Lung (tissue), 12 donors: ENCODE results near the gene TSPAN18. TPM values are rescaled to one million over a fixed set of nuclear protein-coding genes. Genes with fewer than 3 reads are reported as not detected.

Experiments
- ATAC-seq: fragments of 200-7000 bp; cut with Tn5 transposase; one replicate; pipeline ENCODE4 v1.9.1; 2020; ENCODE audit warnings: moderate number of reproducible peaks; ENCODE audit not compliant: insufficient read depth, low FRiP score
- DNase-seq, 3 donors: peaks; one replicate each; pipeline ENCODE4 v3.0.0-alpha.2; 2013 to 2017
- H3K27ac ChIP-seq, 2 donors: one replicate each; pipeline ENCODE4 v1.5.1; 2013; ENCODE audit warnings: mild to moderate bottlenecking in 2 of 2, moderate library complexity in 2 of 2, control low read depth in 1 of 2, inconsistent platforms in 1 of 2, low read depth in 1 of 2, low read length in 1 of 2
- H3K27me3 ChIP-seq, 3 donors: one replicate each; pipeline ENCODE4 v1.5.1; 2013; ENCODE audit warnings: low read length in 2 of 3; ENCODE audit not compliant: control insufficient read depth in 3 of 3, insufficient read depth in 3 of 3
- H3K36me3 ChIP-seq, 4 donors: one replicate each; pipeline ENCODE4 v1.5.1; 2013; ENCODE audit warnings: low read length in 4 of 4, mild to moderate bottlenecking in 1 of 4, moderate library complexity in 1 of 4; ENCODE audit not compliant: control insufficient read depth in 4 of 4, insufficient read depth in 4 of 4
- H3K4me1 ChIP-seq, 5 donors: one replicate each; pipeline ENCODE4 v1.5.1; 2013; ENCODE audit warnings: low read length in 5 of 5, mild to moderate bottlenecking in 2 of 5, moderate library complexity in 1 of 5; ENCODE audit not compliant: control insufficient read depth in 5 of 5, insufficient read depth in 5 of 5
- H3K4me3 ChIP-seq: one replicate; pipeline ENCODE4 v1.5.1; 2013; ENCODE audit warnings: mild to moderate bottlenecking, control low read depth, moderate library complexity
- H3K9ac ChIP-seq, 2 donors: one replicate each; pipeline ENCODE4 v1.5.1; 2013; ENCODE audit warnings: low read length in 2 of 2, control low read depth in 1 of 2; ENCODE audit not compliant: insufficient read depth in 1 of 2
- H3K9me3 ChIP-seq, 4 donors: one replicate each; pipeline ENCODE4 v1.5.1; 2013; ENCODE audit warnings: low read length in 3 of 4, mild to moderate bottlenecking in 1 of 4, moderate library complexity in 1 of 4; ENCODE audit not compliant: control insufficient read depth in 4 of 4, insufficient read depth in 3 of 4
- WGBS, 2 donors: extraction: QIAGEN DNeasy Blood & Tissue Kit; methylation state at CpG; one replicate each; pipeline ENCODE4 v1.1.7; 2013; 5-methylcytosine and 5-hydroxymethylcytosine counted together
- polyA plus RNA-seq, 2 donors: library from polyadenylated mRNA; stranded (reverse); fragments of 200-250 nt; gene quantifications; one replicate each; pipeline ENCODE4 v1.2.1, GENCODE V29; 2013
- total RNA-seq, 2 donors: library from RNA; depleted of rRNA in 1 of 2; stranded (reverse); fragments of >200 nt in 1 of 2; gene quantifications; one replicate each; pipeline ENCODE4 v1.2.1, GENCODE V29; 2014 to 2021
- TF ChIP-seq, protein P1 (sequence below): IDR thresholded peaks from 2 replicates; pipeline ENCODE4 v1.5.1; 2012; ENCODE audit warnings: mild to moderate bottlenecking; ENCODE audit errors: control extremely low read depth, extremely low read depth
- donor health status: control.
- donor health status: control.
- donor health status: Bipolar disorder and iron deficiency.
- donor health status: healthy.
- donor health status: DM: yes; HTN: yes; CAD: no.

TSPAN18 gene
- total and polyA plus RNA-seq, 4 donors: 8.3 to 40.7 (median 21.4) TPM

DNA sequence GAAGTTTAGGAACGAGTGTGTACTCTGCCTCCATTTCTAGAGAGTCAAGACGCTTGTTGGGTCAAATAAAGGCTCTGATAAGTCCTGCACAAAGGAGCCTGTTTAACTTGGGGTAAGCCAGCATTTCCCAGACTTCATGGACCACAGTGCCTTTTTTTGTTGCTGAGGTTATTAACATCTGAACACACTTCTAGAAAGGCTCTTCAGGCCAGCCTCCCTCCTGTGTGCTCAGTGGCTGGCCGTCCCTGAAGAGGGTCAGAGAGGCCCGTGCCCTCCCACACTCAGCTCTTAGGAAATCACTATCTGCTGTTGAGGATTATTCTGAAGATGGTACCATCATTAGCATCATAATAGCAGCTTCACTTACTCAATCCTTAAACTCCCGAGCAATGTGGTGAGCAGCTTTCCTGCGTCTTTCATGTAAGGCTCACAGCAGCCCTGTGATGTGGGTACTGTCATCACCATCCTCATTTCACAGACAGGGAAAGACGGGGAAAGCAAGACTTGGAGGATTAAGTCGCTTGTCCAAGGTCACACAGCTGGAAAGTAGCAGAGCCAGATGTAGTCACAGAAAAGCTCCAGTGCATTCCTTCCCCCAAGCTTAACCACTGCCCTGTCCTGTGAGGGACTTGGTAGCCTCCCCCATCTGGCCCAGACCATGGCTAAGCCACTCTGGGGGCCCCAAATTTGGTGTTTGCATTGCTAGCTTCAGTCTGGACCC lies 71.3 kb downstream of the TSPAN18 start:
- Histone ChIP-seq H3K27me3 (no peaks in the 10 kb centered on the region), H3K36me3 (no peaks in the 10 kb centered on the region), H3K4me1 (peaks cover 0 to 28% (median 6%) of the 10 kb centered on the region in 5 donors), H3K9me3 (no peaks in the 10 kb centered on the region), H3K9ac (peak overlapping the region in 1 of 2 donors; percentile 17), H3K27ac (no peak overlapping the region), H3K4me3 (no peak overlapping the region)
- ATAC-seq: no peak
- WGBS, 2 donors: 74 to 81% methylated on average over 8 of the region's 8 CpGs
- TF ChIP-seq, protein P1, sequence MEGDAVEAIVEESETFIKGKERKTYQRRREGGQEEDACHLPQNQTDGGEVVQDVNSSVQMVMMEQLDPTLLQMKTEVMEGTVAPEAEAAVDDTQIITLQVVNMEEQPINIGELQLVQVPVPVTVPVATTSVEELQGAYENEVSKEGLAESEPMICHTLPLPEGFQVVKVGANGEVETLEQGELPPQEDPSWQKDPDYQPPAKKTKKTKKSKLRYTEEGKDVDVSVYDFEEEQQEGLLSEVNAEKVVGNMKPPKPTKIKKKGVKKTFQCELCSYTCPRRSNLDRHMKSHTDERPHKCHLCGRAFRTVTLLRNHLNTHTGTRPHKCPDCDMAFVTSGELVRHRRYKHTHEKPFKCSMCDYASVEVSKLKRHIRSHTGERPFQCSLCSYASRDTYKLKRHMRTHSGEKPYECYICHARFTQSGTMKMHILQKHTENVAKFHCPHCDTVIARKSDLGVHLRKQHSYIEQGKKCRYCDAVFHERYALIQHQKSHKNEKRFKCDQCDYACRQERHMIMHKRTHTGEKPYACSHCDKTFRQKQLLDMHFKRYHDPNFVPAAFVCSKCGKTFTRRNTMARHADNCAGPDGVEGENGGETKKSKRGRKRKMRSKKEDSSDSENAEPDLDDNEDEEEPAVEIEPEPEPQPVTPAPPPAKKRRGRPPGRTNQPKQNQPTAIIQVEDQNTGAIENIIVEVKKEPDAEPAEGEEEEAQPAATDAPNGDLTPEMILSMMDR: no peak
- peak; percentile 64 to 75 (median 70) for DNase-seq

DNA sequence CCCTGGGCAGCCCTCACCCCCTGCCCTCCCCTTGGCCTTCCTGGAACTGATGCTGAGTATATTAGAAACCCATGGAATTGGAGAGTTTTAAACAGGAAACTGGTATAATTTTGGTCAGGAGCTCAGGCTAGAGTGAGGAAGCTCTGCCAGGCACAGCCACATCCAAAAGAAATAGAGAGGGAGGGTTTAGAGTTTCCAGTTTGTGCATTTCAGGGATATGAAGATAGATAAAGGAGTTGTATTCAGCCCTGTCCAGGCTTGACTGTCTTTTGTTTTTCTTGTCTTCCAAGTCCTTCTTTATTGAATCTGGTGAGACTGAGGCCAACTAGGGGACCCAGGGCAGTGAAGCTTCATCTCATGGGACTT lies 71.8 kb downstream of the TSPAN18 start:
- Histone ChIP-seq H3K27me3 (no peaks in the 10 kb centered on the region), H3K9me3 (no peaks in the 10 kb centered on the region), H3K36me3 (no peaks in the 10 kb centered on the region), H3K27ac (no peak overlapping the region), H3K4me3 (no peak overlapping the region), H3K4me1 (peaks cover 0 to 30% (median 8%) of the 10 kb centered on the region in 5 donors), H3K9ac (no peak overlapping the region)
- ATAC-seq (no peak), DNase-seq (no peak)
- TF ChIP-seq, protein P1: no peak

DNA sequence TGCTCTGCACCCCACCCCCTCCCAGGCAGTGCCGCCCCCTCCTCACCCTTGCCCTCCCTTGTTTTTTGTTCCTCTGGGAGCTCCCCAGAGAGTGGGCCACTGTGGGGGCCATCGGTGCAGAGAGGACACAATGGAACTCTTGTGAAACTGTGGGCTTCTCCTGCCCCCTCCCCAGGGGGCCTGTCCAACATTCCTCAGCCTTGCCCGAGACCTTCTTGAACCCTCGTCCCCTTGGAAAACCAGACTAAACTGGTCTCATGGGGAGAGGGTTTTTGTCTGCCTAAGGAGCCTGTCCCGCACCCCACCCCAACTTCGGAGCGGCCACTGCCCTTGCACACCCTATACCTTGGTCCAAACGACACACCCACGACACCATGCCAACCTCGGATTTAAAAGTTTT lies 72.2 kb downstream of the TSPAN18 start:
- 79 to 83% methylated on average over 10 of the region's 10 CpGs for WGBS, 2 donors
- H3K4me3 ChIP-seq: no peak overlapping the region
- DNase-seq (peak in 1 of 3 donors; percentile 27), ATAC-seq (no peak)
- H3K27ac ChIP-seq: no peak overlapping the region
- H3K36me3 ChIP-seq: no peaks in the 10 kb centered on the region
- TF ChIP-seq, protein P1: no peak
- no peaks in the 10 kb centered on the region for H3K27me3 ChIP-seq
- no peaks in the 10 kb centered on the region for H3K9me3 ChIP-seq
- H3K4me1 ChIP-seq: peaks cover 0 to 26% (median 8%) of the 10 kb centered on the region in 5 donors
- H3K9ac ChIP-seq: no peak overlapping the region

DNA sequence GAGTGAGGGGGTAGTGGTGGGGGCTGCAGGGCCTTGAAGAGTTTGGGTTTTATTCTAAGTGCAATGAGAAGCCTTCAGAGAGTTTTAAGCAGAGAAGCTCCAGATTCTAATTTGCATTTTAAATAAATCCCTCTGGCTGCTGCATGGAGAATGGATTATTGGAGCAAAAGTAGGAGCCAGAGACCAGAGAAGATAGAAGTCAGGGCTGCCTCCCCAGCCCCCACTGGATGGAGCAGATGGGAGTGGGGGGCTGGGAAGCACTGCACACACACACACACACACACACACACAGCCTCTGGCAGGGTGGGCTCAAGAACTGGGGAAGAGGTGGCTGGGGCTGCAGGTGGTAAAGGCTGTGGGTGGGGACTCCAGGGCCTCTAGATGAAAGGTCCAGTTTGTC lies 75.6 kb downstream of the TSPAN18 start:
- no peak for DNase-seq
- Histone ChIP-seq H3K9me3 (no peaks in the 10 kb centered on the region), H3K4me1 (peaks cover 0 to 37% (median 22%) of the 10 kb centered on the region in 5 donors), H3K9ac (no peak overlapping the region), H3K4me3 (no peak overlapping the region), H3K27me3 (no peaks in the 10 kb centered on the region), H3K36me3 (no peaks in the 10 kb centered on the region), H3K27ac (no peak overlapping the region)
- ATAC-seq: no peak
- TF ChIP-seq, protein P1: no peak
